Stimulated activated CD4-positive, alpha-beta T cell treated with anti-CD3 and anti-CD28 coated beads, Interleukin-15, amount 100 ng/mL, for 48 hours (primary cell): ENCODE results near the gene RAPGEF1.

ENCODE experiments used
- DNase-seq, 2 donors: peaks; one replicate each; pipeline ENCODE4 v3.0.0-alpha.2; 2020; ENCODE audit warnings: low read depth in 2 of 2

RAPGEF1 gene

DNA sequence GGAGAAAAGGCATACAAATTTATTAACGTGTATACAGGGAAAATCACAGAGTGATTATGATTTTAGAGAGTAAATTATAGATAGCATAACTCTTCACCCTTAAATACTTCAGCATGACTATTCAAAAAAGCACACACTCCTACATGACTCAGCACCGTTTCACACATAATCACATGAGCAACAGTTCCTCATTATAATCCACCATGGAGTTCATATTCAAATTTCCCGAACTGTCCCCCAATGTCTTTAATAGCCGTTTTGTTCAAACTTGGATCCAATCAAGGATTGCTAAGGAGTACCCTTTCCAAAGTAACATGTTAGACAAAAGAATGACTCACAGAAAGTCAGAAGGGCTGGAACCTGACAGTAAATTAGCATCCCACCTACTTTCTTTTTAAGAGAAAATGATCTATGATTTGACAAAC is 32.1 kb downstream of the RAPGEF1 start:
- no peak for DNase-seq

DNA sequence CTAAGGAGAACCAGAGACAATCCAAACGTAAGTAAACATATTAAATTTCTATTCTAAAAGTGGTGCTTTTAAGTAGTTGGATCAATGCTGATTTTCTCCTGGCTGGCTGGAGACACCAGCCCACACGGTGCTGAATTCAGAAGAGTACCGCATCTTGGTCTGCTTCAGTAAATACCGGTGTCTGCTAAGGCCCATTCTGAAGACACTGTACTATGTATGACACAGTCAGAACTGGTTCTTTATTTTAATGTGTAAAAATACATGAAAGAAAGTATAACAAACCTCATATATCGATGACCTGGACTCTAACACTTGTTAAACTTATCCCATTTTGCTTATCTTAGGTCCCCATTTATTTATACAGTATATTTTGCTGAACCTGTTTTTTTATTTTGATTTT is 32.8 kb downstream of the RAPGEF1 start:
- no peak for DNase-seq

DNA sequence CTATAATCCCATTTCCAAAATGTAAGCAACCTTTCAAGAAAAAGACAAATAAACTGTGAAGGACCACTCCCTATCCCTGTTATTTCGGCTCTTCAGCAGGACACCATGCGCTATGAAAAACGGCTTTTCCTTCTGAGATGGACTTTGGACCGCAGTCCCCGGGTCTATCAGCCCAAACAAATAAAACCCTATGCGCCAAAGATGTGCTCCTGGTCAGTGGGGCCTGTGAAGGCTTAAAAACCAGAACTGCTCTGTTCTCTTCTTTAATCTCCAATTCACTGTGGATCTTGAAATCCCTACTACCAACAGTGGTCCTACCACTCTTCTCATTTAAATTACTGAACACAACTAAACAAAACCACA is 33.3 kb downstream of the RAPGEF1 start:
- DNase-seq: no peak

DNA sequence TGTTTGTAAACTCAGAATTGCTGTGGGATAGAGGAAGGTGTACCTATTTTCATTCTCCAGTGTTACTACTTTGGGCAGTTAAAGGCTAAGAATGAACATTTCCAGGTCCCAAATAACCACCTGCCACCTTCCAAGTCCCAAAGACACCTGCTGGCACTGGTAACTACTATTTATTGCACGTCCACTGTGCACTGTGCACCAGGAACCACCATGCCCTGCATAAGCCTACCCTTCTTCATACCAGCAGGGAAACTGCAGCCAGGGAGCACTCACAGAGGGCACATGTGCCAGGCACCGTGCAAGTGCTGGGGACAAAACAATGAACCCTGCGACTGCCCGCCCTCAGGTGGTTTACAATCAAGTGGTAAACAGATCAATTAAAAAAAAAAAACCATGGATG is 34.9 kb downstream of the RAPGEF1 start:
- DNase-seq: no peak

DNA sequence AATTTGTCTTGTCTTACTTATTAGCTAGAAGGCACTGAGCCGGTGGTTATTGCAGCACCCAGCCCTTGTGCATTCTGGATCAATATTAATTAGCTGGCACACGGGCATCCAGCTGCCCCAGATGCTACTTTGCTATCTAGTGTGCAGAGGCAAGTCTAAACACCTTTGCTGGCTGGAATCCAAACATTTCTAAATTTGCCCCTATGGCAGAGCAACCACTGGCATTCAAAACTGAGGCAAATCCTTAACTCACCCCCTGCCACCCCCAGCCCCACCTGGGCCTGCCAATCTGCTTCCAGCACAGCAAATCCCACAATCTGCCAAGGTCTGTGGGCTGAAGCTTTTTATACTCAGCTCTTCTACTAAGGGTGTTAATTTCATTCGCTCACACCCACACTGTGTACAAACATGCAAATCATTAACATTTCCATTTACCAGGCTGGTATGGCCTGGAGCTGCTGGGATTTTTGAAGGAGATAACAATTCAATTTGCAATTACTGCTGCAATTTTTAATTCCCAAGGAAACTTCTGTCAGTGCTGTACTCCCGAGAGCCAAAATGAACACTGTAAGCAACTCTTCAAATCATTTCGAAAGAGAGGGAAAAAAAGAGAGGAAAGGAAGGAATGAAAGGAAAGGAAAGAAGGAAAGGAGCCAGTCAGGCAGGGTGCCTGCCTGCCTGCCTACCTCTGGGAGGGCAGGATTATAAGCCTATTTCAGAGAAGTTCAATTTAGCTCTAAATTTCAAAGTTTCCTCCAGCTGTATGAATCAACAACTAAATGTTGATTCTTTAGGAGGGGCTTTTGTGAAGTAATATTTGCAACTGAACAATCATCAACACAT is 35.5 kb downstream of the RAPGEF1 start:
- no peak for DNase-seq

DNA sequence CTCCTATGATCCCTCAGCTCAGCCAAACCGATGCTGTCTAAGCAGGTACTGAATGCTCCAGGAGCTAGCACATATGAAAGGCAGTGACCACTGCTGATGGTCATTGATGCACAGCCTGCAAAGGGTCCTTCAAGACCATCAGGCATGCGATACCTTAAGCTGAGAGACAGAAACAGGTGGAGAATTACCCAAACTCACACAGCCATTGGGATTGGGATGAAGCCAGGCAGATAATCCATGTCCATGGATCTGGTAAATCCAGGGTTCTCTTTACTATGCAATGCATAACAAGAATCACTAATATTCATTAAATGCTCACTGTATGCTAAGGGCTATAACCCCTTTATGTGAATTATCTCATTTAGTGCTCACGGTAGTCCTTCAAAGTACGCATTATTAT is 36.2 kb downstream of the RAPGEF1 start:
- DNase-seq: no peak

DNA sequence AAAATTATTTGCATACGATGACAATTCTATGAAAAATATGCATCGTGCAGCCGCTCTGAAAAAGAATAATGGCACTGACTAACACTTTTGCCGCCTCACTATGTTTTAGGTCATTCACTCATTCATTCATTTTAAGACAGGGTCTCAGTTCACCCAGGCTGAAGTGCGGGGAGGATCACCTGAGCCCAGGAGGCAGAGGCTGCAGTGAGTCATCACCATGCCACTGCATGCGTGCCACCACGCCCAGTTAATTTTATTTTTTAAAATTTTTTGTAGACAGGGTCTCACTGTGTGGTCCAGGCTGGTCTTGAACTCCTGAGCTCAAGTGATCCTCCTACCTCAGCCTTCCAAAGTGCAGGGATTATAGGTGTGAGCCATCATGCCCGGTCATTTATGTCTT is 37.0 kb downstream of the RAPGEF1 start:
- DNase-seq: no peak

DNA sequence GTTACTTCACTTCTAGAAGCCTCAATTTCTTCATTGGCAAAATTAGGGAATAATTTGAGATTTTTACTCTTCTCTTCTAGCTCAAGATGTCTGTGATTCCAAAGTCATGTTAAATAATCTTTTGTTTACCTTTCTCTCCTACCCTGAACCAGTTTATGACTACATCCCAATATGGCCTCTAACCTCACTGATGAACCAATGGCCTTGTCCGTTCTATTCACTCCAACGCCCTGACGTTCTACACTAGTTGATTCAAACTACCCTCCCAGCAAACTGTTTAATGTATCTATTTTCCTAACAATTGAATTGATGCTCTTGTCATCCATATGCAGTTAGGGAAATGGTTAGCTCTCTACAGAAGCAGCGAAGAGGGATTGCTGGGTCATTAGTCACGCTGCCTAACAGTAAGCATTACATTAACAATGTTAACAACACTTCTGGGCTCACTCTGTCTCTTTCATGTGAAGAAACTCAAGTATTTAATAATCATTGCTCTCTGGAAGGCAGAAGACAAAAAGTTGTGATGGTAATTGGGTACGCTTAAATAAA is 38.0 kb downstream of the RAPGEF1 start:
- no peak for DNase-seq

DNA sequence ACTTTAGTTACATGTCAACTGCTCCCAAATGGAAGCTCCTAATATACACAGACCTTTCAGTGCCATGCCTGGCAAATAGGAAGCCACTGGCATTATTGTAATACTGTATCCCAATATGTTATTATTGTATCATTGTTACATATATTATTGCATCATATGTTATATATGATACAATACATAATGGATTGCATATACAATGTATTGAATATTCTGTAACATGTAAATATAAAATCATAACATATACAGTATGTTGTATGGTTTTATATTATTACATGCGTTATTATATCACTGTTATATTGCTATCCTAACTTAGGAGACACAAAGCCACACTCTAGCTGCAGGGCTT is 38.5 kb downstream of the RAPGEF1 start:
- DNase-seq: no peak

DNA sequence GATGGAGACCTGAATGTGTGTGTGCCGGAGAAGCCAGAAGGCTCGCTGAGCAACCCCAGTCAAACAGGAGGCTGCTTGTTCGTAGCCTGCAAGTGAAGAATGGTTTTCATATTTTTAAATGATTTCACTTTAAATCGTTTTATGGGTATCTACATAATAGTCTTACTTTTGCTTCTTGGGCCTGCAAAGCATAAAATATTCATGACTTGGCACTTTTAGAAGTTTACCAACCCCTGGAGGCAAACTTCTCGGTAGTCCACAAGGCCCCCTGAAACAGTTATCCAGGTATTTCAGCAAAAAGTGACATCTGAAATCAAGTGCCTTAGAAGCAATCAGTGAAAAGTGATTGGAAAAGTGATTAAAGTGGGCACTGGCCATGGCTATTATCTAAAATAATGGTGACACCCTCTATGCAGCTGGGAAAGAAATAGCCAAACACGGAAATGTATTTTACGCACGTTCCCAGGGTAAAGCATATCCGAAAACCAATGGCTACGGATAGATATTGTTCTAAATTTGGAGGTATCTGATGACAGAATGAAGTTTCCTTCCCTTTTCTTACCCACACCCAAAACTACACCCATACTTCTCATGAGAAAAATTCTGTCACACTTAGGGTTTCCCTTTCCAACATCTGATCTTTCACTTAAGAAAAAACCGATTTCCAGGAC is 39.0 kb downstream of the RAPGEF1 start:
- DNase-seq: no peak

DNA sequence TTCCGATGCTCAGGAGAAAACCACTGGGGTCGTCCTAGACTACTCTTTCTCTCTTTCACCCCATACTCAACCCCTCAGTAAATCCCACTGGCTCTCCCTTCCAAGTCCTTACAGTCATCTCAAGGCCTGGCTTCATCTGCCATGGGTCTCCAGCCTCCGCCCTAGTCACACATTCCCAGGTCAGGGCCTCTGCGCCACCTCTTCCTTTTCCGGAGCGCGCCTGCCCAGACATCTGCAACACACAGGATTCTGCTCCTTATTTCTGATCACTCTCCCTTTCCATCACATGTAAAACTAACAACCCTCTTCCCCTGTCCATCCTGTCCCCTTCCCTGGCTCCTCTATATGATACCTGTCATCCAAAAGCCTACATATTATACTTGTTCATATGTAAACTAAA is 39.8 kb downstream of the RAPGEF1 start:
- no peak for DNase-seq

DNA sequence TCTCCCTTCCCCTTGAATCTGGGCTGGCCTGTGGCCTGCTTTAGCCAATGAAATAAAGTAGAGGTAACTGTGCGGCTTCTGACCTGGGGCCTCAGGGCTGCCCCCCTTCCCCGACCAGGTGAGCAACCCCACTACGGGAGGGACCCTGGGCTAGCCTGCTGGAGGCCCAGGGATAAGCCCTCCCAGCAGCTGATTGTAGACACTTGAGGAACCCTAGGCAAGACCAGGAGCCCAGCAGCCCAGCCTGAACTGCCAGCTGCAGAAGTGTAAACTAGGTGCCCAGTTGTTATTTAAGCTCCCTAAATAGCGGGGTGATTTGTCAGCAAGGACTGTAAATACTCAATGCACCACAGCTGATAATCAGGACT is 41.3 kb downstream of the RAPGEF1 start:
- no peak for DNase-seq

DNA sequence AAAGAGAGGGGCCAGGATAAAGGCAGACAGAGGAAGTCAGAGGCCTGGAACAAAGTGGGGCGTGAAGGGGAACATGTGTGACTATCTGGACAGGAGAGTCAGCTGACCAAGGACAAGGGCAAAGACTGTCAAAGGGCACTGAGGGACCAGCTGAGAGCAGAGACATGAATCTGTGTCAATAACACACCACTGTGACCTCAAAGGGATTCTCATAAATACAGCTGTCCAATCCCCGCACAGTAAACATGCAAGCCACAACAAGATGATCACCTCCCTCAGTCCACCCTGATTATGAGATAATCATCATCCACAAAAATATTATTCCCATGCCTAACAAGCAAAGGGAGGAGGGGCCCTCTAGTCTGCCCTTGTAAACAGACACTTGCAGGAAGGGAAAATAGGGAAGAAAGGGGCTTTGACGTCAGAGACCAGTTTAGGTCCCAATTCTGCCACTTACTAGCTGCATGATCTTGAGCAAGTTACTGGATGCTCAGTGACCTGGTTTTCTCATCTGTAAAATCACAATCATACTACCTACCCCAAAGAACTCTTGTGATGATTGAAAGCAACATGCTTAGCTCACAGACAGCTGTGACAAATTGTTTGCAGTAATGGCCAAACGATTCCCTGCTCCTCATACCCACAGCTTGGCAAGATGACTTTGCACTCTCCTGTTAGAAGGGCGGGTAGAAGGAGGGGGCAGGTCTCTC is 41.8 kb downstream of the RAPGEF1 start:
- no peak for DNase-seq

DNA sequence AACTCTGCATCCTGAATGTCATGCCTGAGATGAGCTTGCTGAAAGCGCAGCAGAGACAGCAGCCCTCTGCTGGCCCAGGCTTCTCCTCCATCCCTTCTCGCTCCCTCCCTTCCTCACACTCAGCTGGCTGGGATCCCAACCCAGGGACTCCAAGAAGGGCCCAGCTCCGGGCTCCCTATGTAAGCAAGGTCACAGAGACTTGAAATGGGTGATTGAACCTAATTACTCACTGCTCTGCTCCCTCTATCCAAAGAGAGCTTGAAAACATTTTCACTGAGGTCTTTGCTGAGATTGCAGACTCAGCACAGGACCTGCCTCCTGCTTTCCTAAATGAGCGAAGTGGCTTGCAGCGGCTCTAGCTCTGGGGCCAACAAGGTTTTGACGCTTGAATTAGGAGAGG is 42.8 kb downstream of the RAPGEF1 start:
- no peak for DNase-seq

DNA sequence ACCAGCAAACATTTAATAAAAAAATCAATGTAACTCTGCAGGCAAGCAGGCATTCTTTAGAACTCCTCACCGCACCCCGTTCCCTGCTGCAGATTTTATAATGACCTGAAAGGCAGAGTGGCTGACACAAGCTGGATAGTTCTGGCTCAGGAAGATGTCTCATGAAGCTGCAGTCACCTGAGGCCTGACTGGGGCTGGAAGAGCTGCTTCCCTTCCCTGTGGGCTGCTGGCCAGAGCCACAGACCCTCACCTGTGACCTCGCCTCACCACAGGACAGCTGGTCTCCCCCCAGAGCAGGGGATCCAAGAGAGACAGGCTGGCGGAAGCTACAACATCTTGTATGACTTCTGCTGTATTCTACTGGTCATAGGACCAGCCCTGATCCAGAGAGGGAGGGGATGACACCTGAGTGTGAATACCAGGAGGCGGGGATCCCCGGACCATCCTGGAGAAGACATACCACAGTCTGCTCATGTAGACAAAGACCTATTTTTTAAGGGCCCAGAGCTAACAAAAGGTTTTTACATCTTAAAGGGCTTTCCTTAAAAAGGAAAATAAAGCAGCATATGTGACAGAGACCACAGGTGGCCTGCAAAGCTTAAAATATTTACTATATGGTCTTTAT is 43.9 kb downstream of the RAPGEF1 start:
- DNase-seq: no peak

DNA sequence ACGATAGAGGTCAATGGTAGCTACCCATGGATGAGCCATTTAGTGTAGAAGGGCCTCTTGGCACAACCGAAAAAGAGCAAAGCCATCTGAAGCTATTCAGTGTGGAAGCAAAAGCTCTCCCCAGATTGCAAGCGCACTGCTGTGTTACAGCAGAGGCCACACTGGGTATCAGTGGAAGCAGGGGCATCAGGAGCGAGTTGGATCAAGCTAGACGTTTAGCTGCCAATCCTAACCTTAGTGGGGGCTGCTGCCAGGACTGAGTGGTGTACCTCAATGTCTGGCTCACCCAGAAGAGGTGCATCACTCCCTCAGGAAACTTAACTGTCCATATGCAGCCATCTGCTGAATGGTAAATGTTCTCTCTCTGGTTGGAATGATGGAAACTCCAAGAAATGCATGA is 44.5 kb downstream of the RAPGEF1 start:
- no peak for DNase-seq

DNA sequence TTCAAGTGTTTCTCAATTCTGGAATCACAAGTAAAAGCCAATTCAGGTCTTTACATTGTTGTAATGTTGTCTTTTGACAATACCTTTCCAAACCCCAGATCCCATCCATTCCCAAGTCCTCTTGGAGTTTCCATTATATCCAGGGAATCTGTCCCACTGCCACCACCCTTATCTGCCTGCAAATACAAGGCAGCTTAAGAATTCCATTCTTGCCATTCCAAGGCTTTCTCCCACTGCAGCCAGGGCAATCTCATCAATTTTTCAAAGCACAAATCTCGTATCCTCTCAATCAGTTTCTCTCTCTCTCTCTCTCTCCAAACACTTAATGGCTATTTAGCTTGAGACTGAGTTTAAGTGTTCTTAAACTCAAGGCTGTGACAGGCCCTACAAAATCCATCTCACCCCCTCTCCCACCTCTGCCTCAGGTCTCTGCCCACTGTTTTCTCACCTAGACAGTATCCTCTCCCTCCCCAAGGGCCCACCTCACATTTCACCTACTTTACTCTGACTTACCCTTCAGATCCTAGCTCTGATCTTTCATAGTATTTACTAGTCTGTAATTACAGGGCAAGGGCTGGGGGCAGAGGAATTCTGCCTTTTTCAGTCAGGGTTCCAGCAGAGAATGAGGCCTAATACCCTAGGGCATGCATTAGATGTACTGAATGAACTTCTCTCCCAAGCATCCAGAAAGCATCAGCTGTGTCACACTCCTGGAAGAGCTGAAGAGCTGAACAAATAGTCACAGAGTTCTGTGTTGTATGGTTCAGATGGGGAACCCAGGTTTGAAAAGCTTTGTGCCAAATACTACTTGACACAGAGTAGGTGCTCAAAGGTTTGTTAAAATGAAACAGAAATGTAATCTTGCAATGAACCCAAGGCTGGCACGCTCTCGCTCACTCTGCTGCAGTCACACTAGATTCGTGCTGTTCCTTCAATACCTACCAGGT is 46.0 kb downstream of the RAPGEF1 start:
- DNase-seq: no peak

DNA sequence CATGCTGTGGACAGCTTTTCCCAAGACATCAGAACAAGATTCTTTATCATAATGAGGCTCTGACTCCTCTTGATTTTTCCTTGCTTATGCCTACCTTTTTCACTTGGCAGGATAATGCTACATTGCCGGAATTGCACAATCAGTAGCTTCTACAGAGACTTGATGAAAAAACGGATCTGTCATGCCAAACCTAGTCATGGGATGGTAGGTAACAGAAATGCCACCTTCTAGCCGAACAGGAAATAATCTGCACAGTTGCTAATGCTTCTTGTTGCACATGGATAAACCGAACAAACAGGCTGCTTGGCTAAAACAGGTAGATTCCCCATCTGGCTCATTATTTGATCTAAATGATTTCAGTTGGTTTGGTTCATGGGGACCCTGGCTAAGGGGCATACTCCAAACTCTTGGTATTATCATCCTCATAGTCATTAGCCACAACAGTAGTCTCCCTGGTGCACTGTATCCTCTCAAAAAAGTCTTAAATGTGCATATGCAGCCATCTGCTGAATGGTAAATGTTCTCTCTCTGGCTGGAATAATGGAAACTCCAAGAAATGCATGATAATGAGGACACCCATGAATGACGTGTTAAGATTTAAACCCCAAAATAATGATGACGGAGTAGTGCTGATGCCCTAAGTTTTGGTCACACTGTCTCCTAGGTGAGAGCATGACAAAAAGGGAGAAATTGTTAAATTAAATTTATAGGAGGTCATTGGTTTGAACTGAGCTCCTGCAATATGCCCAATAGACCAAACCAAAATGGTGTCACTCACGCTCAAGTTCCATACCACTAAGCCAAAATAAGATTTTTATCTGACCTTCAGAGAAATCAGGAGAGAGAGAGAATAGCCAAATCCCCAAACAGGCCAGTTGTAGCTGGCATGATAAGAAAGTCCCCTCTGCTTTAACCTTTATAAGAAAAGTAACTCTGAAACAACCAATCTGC is 47.0 kb downstream of the RAPGEF1 start:
- DNase-seq: no peak

DNA sequence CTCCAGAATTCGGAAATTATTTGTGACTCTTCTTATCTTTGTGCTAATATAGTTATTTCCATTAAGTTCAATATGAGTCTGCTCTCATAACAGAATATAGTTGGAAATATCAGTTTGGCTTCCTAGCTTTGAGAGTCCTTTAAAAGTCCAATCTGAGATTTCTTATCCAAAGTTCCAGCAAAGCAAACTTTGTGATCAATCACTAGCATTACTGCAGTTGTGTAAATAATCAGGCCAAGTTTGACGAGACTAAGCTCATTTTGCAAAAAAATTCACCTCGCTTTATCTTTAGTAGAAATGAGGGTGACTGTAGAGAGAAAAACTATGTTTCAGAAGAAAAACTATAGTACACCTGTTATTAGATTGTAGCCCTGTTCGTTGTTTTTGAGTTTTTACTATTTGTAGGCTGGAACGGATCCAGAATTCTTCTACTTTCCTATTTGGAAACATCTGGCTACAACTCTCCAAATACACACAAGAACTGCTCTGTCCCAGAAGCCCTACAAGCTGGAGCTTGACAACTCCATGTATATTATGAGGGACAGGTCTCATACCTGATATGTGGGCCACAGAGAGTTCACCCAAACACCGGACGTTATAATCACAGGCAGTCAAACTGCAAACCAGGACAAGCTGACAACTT is 47.8 kb downstream of the RAPGEF1 start:
- no peak for DNase-seq
